Embryonic facial prominence (tissue), 1 donor: ENCODE data around the gene EDAR.

Experiments used
- DNase-seq: peaks from one replicate; pipeline ENCODE4 v3.0.0-alpha.2; 2016; ENCODE audit errors: extremely low spot score

EDAR gene

GRCh38 chr2:108908713-108909070 is 80.3 kb downstream of the EDAR start:
- DNase-seq, result no peak

- DNase-seq, result no peak
These were observed 81.0 kb downstream of the EDAR start for GRCh38 chr2:108907822-108908712.

- no peak for DNase-seq
These were observed 82.5 kb downstream of the EDAR start for GRCh38 chr2:108906403-108907077.

- no peak for DNase-seq
These were observed 83.1 kb downstream of the EDAR start for GRCh38 chr2:108905906-108906305.

- DNase-seq, result no peak
These were observed 83.8 kb downstream of the EDAR start for GRCh38 chr2:108905176-108905575.

- DNase-seq, result no peak
These were observed 84.3 kb downstream of the EDAR start for GRCh38 chr2:108904680-108905079.

GRCh38 chr2:108898315-108899082 is 90.5 kb downstream of the EDAR start:
- no peak for DNase-seq

- no peak for DNase-seq
These were observed 92.3 kb downstream of the EDAR start for GRCh38 chr2:108896741-108897140.

- DNase-seq, result no peak
These were observed 93.8 kb downstream of the EDAR start for GRCh38 chr2:108895188-108895587.

- DNase-seq, result no peak
These were observed 94.3 kb downstream of the EDAR start for GRCh38 chr2:108894766-108895165.

GRCh38 chr2:108893277-108893676 is 95.7 kb downstream of the EDAR start:
- DNase-seq, result no peak

GRCh38 chr2:108889907-108890306 is 99.1 kb downstream of the EDAR start:
- DNase-seq, result no peak

- no peak for DNase-seq
These were observed 104.4 kb downstream of the EDAR start for GRCh38 chr2:108884619-108885018.

GRCh38 chr2:108878276-108878675 is 110.7 kb downstream of the EDAR start:
- no peak for DNase-seq

GRCh38 chr2:108877506-108877905 is 111.5 kb downstream of the EDAR start:
- DNase-seq, result no peak

- no peak for DNase-seq
These were observed 118.9 kb downstream of the EDAR start for GRCh38 chr2:108870069-108870644.

GRCh38 chr2:108869542-108869941 is 119.5 kb downstream of the EDAR start:
- DNase-seq, result no peak

- no peak for DNase-seq
These were observed 120.1 kb downstream of the EDAR start for GRCh38 chr2:108868911-108869310.

GRCh38 chr2:108866041-108866440 is 123.0 kb downstream of the EDAR start:
- DNase-seq, result no peak

- DNase-seq, result no peak
These were observed 130.1 kb downstream of the EDAR start for GRCh38 chr2:108858894-108859293.

- peak; percentile 15 for DNase-seq
These were observed 133.8 kb downstream of the EDAR start for GRCh38 chr2:108855194-108855593.

GRCh38 chr2:108854484-108854883 is 134.5 kb downstream of the EDAR start:
- DNase-seq, result no peak
